ENCODE data around the gene SOWAHC.

Gene SOWAHC

DNA sequence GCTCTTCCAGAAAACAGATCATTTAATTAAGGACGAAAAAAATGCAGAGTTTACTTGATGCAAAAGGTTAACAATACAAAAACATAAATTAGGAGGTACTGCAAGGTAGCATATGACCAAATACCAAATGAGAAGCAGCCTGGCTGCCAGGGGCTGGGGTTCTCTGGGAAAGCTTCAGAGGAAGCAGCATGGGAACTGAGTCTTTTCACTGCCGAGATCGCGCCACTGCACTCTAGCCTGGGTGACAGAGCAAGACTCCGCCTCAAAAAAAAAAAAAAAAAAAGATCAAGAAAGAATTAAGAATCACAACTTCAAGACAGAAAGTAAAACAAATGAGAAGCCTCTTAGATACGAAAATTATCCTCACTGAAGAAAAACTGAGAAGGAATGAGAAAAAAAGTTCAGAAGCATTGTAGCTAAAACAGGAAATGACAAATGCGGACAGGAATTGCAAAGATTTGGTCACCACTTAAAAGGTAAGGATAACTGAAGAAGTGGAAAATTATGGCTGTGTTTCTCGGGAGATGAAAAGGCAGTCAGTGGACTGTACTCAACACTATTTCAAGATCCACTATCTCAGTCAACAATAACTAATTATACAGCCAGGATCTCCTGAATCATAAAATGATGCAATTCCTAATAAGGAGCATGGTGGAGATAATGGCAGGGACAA lies 4.7 kb upstream of the SOWAHC start:
- TF ChIP-seq, protein P1, sequence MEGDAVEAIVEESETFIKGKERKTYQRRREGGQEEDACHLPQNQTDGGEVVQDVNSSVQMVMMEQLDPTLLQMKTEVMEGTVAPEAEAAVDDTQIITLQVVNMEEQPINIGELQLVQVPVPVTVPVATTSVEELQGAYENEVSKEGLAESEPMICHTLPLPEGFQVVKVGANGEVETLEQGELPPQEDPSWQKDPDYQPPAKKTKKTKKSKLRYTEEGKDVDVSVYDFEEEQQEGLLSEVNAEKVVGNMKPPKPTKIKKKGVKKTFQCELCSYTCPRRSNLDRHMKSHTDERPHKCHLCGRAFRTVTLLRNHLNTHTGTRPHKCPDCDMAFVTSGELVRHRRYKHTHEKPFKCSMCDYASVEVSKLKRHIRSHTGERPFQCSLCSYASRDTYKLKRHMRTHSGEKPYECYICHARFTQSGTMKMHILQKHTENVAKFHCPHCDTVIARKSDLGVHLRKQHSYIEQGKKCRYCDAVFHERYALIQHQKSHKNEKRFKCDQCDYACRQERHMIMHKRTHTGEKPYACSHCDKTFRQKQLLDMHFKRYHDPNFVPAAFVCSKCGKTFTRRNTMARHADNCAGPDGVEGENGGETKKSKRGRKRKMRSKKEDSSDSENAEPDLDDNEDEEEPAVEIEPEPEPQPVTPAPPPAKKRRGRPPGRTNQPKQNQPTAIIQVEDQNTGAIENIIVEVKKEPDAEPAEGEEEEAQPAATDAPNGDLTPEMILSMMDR (IDR thresholded peaks at IDR 0.05; ENCODE audit: low read depth, low read length) = no peak

DNA sequence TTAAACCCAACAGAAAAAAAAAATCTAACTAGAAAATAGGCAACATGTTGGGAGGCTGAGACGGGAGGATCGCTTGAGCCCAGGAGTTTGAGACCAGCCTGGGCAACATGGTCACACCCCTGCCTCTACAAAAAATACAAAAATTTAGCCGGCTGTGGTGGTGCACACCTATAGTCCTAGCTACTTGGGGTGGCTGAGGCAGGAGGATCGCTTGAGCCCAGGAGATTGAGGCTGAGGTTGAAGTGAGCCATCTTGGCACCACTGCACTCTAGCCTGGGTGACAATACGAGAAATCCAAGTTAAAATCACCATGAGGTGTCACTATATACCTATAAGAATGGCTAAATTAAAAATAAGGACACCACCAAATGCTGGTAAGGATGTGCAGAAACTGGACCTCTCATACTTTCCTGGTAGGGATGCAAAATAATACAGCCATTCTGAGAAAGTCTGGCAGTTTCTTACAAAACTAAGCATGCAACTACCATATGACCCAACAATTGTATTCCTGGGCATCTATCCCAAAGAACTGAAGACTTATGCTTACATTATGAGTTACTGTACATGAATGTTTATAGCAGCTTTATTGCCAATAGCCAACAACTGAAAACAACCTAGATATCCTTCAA lies 2.6 kb upstream of the SOWAHC start:
- DNase-seq (ENCODE audit: extremely low read depth, low read depth) = peak; percentile 68
- TF ChIP-seq, protein P1 (IDR thresholded peaks at IDR 0.05; ENCODE audit: low read depth, low read length) = no peak

More for the DNA sequence above, 4.7 kb upstream of the SOWAHC start:
- no peak for DNase-seq (ENCODE audit: extremely low read depth, low read depth)

DNA sequence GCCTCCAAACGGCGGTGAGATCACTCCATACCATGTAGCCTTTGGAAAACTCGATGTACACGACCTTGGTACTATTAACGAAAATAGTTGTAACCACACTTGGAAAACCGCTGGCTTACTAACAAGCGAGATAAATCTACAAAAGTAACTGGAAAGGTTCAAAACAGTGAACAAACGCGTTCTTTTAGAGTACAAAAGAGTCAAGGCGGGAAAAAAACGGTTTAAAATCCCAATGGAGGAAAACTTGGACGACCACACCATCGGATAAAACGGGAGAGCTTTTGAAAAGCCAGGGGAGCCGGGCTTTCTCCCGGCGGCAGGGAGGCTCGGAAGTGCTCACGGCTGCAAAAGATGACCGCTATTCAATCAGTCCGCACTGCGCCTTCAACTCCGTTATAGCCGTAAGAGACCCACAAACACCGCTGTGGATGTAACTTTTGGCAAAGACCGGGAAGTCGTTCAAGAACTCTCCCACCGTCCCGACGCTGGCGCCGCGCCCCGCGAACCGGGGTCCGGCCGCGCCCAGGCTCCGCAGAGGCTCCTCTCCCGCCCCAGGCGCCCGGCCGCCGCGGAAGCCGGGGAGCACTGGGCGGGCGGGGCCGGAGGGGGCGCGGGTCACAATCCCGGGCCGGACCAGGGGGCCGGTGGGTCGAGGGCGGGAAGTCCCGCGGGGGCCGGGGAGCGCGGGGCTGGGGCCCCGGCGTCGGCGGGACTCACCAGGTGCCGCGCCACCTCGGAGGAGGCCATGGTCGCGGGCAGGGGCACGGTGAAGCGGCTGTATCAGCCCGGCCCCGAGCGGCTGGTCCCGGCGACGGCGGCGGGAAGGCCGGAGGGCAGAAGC lies 863 bp upstream of the SOWAHC start:
- TF ChIP-seq, protein P1 (IDR thresholded peaks at IDR 0.05; ENCODE audit: low read depth, low read length) = no peak
- no peak for DNase-seq (ENCODE audit: extremely low read depth, low read depth)

DNA sequence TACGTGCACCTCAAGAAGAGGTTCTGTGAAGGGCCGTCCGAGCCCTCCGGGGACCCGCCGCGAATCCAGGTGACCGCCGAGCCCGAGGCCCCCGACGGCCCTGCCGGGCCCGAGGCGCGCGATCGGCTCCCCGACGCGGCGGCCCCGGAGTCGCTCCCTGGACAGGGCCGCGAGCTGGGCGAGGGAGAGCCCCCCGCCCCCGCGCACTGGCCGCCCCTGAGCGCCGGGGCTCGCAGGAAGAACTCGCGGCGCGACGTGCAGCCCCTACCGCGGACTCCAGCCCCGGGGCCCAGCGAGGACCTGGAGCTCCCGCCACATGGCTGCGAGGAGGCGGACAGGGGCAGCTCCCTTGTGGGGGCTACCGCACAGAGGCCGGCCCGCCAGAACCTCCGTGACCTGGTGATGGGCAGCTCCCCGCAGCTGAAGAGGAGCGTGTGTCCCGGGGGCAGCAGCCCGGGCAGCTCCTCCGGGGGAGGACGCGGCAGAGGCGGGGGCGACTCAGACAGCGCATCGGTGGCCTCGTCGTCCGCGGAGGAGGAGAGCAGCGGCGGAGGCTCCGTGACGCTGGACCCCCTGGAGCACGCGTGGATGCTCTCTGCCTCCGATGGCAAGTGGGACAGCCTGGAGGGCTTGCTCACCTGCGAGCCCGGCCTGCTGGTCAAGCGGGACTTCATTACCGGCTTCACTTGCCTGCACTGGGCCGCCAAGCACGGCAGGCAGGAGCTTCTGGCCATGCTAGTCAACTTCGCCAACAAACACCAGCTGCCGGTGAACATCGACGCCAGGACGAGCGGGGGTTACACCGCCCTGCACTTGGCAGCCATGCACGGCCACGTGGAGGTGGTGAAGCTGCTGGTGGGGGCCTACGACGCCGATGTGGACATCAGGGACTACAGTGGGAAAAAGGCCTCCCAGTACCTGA lies 812 bp downstream of the SOWAHC start:
- no peak for DNase-seq (ENCODE audit: extremely low read depth, low read depth)
- TF ChIP-seq, protein P1 (IDR thresholded peaks at IDR 0.05; ENCODE audit: low read depth, low read length) = no peak

- TF ChIP-seq, protein P1 (IDR thresholded peaks at IDR 0.05; ENCODE audit: low read depth, low read length) = no peak
- no peak for DNase-seq (ENCODE audit: extremely low read depth, low read depth)
Measured at GRCh38 chr2:109615637-109616144, 1.5 kb downstream of the SOWAHC start.

DNA sequence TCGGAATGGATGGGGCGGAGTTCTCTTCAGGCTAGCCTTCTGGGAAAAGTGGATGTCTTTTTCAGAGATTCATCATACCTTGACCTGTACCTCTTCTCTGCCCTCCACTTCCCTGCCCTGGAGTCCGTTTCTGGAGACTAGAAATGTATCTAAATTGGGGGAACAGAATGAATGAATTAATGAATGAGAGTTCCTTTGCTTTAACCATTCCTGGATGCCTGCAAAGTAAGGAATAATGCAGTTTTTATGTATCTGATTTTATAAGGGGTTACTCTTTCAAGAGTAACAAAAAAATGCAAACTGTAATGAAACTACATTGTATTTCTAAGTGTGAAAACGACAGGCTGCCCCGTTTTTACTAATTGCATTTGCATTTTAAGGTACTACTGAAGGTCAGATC lies 2.0 kb downstream of the SOWAHC start:
- no peak for DNase-seq (ENCODE audit: extremely low read depth, low read depth)
- TF ChIP-seq, protein P1 (IDR thresholded peaks at IDR 0.05; ENCODE audit: low read depth, low read length) = no peak

Measured in AG09319 (cell line).